Activated T-cell treated with anti-CD3 and anti-CD28 coated beads, Interleukin-2, amount 50 U/mL, for 24 hours (primary cell): ENCODE data around the gene TMEM184A.

Experiments used
- DNase-seq: peaks from one replicate; pipeline ENCODE4 v3.0.0-alpha.2; 2020
- H3K27ac Mint-ChIP-seq: 2 replicates; pipeline ENCODE4 v1.8.0; 2020; ENCODE audit warnings: mild to moderate bottlenecking, mixed read lengths
- H3K27me3 Mint-ChIP-seq: 2 replicates; pipeline ENCODE4 v1.8.0; 2020; ENCODE audit warnings: mixed read lengths
- H3K36me3 Mint-ChIP-seq: 2 replicates; pipeline ENCODE4 v1.8.0; 2020; ENCODE audit warnings: low read depth, mixed read lengths
- H3K4me1 Mint-ChIP-seq: 2 replicates; pipeline ENCODE4 v1.8.0; 2020; ENCODE audit warnings: low read depth, mixed read lengths
- H3K4me3 Mint-ChIP-seq: 2 replicates; pipeline ENCODE4 v1.8.0; 2020; ENCODE audit warnings: mild to moderate bottlenecking, moderate library complexity, mixed read lengths
- H3K9me3 Mint-ChIP-seq: 2 replicates; pipeline ENCODE4 v1.8.0; 2020; ENCODE audit warnings: mixed read lengths

TMEM184A gene

DNA sequence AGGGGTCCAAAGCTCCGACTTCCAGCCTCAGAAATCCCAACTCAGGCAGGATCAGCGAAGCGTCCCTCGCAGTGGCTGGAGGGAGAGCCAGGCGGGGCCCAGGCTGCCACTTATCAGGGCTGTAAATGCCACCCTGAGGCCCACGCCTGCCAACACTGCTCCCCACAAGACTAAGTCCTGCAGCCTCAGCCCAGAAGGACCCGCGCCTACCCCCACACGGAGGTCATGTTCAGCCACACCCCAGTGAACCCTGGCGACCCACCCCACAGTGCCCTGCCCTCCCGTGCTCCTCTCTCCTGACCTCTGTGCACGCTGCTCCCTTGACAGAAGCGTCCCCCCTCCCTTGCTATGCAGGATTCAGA is 10.7 kb upstream of the TMEM184A start:
- Mint-ChIP-seq H3K4me3 (no peak overlapping the region), H3K4me1 (peaks cover 31% of the 10 kb centered on the region), H3K36me3 (peaks cover 55% of the 10 kb centered on the region), H3K27me3 (no peaks in the 10 kb centered on the region), H3K9me3 (no peaks in the 10 kb centered on the region), H3K27ac (peak overlapping the region; percentile 44)
- DNase-seq: no peak

DNA sequence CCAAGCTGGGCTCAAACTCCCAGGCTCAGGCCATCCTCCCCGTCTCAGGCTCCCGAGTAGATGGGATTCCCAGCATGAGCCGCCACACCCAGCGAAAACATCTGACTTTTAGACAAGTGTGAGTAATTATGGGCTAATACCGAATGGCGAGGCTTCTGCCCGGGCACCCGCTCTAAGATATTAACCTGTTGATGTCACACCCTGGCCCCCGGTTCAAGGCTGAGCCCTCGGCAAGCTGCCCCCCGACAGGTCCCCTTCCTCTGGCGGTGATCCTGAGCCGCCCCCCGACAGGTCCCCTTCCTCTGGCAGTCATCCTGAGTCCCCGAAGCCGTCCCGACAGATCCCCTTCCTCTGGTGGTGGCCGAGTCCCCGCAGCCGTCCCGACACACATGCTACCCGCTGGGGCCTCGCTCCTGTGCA is 8.6 kb upstream of the TMEM184A start:
- Mint-ChIP-seq H3K4me3 (no peak overlapping the region), H3K4me1 (peaks cover 22% of the 10 kb centered on the region), H3K36me3 (peaks cover 47% of the 10 kb centered on the region), H3K27ac (no peak overlapping the region), H3K9me3 (no peaks in the 10 kb centered on the region), H3K27me3 (no peaks in the 10 kb centered on the region)
- DNase-seq: no peak

DNA sequence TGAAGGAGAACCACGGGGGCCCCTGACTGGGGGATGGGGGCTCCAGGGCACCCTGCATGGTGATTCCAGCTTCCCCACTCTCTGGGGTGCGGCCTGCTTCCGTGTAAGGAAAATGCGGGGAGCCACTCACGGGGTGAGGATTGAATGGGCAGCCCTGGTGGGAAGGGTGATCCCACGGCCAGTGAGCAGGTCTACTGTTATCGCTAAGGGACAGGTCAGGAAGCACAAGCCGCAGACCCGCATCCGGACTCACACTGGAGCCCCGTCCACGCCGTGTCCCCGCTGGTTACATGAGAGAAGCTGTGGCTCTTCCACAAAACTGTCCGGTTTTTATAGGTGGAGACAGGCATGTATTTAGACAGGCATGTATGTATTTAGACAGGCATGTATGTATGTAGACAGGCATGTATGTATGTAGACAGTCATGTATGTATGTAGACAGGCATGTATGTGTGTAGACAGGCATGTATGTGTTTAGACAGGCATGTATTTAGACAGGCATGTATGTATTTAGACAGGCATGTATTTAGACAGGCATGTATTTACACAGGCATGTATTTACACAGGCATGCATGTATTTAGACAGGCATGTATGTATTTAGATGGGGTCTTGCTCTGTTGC is 8.1 kb upstream of the TMEM184A start:
- H3K9me3 Mint-ChIP-seq: no peaks in the 10 kb centered on the region
- peaks cover 44% of the 10 kb centered on the region for H3K36me3 Mint-ChIP-seq
- H3K27me3 Mint-ChIP-seq: no peaks in the 10 kb centered on the region
- no peak overlapping the region for H3K27ac Mint-ChIP-seq
- peaks cover 20% of the 10 kb centered on the region for H3K4me1 Mint-ChIP-seq
- DNase-seq: no peak
- no peak overlapping the region for H3K4me3 Mint-ChIP-seq

DNA sequence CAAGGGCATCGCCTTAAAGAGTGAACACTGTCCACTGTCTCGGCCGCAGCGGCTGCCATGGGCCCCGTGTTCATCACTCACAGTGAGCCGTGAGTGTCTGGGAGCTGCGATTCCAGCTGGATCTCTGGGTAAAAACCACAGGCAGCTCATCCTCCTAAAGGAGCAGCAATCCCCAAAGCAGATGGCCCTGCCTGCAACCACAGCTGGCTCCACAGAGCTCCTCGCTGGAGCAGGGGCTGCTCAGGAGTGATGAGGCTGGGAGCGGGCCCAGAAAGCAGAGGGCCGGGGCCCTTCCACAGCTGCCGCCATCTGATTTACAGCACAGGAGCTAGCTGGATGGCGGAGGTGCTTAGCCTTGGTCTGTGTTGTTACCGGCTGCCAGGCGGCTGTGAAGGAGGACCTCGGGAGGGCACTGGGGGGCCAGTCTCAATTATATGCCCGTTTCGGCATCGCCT is 6.6 kb upstream of the TMEM184A start:
- DNase-seq: no peak
- no peak overlapping the region for H3K27ac Mint-ChIP-seq
- no peaks in the 10 kb centered on the region for H3K27me3 Mint-ChIP-seq
- no peak overlapping the region for H3K4me3 Mint-ChIP-seq
- peaks cover 7% of the 10 kb centered on the region for H3K4me1 Mint-ChIP-seq
- no peaks in the 10 kb centered on the region for H3K9me3 Mint-ChIP-seq
- H3K36me3 Mint-ChIP-seq: peaks cover 31% of the 10 kb centered on the region

DNA sequence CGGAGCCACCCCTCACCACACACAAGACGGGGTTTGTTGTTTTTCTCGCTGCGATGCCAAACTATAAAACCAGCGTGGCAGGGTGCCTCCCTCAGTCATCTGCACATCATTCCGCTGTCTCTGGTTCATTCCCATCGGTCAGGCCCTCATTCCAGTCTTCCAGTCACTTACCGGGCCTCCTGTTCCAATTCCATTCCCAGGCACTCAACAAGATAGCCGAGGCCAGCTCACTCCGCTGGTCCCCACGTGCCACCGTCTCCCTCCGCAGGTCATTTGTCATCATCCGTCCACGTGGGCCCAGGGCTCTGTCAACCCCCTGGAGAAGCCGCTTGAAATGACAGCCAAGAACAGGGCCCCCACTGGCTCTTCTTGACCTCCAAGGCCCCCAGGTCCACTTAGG is 6.1 kb upstream of the TMEM184A start:
- peaks cover 26% of the 10 kb centered on the region for H3K36me3 Mint-ChIP-seq
- H3K9me3 Mint-ChIP-seq: no peaks in the 10 kb centered on the region
- H3K27ac Mint-ChIP-seq: no peak overlapping the region
- no peak for DNase-seq
- H3K27me3 Mint-ChIP-seq: no peaks in the 10 kb centered on the region
- H3K4me1 Mint-ChIP-seq: peaks cover 2% of the 10 kb centered on the region
- no peak overlapping the region for H3K4me3 Mint-ChIP-seq

DNA sequence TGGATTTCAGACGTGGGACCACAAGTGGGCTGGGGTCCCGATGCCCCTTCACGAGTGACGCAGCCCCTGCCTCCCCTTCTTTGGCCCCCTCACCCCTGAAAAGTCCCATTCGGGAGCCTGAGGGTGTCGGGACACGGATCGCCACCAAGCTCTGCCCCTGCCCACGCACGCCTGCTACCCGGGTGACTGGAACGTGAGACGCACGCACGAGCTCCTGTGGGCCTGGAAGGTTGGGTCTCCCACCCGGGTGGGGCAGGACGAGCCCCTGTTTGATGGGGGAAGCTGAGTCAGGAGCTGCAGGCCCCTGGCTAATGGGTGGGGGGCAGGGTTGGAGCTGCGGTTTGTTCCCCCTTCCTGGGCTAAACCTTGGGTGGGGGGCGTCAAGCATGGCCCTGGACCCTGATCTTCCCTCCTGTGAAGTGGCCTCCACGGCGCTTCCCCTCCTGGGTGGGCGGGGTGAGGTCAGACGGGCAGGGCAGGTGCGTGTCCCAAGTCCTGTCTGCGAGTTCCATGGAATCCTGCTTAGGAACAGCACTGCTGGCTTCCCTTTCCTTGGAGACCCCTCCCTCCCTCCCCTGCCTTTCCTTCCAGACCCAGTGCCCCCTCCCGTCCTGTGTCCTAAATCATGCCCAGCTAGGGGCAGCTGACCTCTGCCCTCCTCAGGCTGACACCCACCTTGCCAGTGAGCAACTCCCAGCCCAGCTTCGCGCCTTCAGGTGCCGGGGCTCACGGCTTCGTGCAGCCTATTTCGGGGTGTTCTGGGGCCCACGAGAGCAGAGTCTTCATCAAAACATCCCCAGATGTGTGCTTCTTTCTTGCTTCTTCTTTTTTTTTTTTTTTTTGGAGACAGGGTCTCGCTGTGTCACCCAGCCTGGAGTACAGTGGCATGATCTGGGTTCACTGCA is 5.3 kb upstream of the TMEM184A start:
- no peaks in the 10 kb centered on the region for H3K27me3 Mint-ChIP-seq
- DNase-seq: no peak
- H3K4me1 Mint-ChIP-seq: peaks cover 2% of the 10 kb centered on the region
- no peaks in the 10 kb centered on the region for H3K9me3 Mint-ChIP-seq
- H3K27ac Mint-ChIP-seq: no peak overlapping the region
- H3K4me3 Mint-ChIP-seq: no peak overlapping the region
- H3K36me3 Mint-ChIP-seq: peaks cover 18% of the 10 kb centered on the region

DNA sequence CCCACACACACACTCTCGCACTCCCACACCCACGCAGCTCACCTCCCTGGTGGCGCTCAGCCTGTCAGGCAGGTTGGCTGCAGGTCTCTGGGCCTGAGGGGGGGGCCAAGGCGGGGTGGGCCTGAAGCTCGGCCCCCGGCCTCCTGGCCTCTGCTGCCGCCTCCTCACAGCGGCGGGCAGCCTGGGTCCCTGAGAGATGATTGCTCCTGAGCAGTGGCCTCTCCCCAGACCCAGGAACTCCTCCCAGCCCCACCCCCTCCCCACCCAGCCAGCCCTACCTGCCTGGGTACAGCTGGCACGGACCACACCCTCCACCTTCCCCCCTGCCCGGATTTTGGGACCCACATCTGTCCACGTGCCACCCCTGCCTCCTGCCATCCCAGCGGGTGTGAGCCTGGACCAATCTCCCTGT is 4.6 kb upstream of the TMEM184A start:
- no peak for DNase-seq
- Mint-ChIP-seq H3K27ac (no peak overlapping the region), H3K36me3 (peaks cover 11% of the 10 kb centered on the region), H3K9me3 (no peaks in the 10 kb centered on the region), H3K4me3 (no peak overlapping the region), H3K4me1 (peaks cover 3% of the 10 kb centered on the region), H3K27me3 (no peaks in the 10 kb centered on the region)

DNA sequence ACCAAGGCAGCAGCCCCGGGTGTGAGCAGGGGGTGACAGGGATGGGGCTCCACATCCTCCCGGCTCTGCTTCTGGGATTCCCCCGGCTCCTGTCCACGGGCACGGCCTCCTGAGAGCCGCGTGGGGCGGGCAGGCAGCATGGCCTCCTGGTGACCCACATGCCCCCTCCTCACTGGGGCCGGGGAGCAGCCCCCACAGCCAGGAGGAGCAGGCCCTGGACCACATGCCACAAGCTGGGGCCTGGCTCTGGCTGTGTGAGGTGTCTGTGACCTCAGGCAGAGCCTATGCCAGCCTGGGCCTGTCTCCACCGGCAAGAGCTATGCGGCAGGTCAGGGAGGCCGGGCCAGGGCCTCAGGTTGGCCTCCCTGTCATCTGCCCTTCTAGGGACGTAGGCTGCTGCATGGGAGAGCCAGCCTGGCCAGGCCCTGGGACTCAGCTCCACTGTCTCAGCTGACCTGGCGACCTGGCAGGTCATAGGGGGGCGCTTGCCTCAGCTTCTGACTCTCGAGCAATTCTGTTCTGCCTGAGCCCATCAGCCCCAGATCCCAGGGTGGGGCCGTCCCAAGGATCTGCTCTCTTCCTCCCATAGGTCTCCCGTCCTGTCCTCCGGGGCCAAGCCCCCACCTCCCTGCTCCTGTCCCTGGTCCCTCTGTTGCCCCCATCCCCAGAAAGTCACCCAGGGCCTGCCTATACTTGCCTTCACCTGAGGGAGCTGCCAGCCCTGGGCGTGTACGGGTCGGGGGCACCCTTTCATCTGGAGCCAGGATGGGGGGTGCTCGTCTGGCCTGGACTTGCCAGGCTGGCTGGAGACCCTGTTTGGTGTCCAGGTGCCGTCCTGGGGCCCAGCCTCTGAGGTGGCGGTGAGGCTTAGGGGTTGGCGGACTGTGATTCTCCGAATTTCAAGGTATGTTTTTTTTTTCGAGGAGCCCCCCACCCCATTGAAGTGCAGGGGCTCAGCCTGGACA is 3.9 kb upstream of the TMEM184A start:
- Mint-ChIP-seq H3K4me3 (no peak overlapping the region), H3K4me1 (peaks cover 3% of the 10 kb centered on the region), H3K27ac (no peak overlapping the region), H3K27me3 (no peaks in the 10 kb centered on the region), H3K36me3 (peaks cover 5% of the 10 kb centered on the region), H3K9me3 (no peaks in the 10 kb centered on the region)
- no peak for DNase-seq

DNA sequence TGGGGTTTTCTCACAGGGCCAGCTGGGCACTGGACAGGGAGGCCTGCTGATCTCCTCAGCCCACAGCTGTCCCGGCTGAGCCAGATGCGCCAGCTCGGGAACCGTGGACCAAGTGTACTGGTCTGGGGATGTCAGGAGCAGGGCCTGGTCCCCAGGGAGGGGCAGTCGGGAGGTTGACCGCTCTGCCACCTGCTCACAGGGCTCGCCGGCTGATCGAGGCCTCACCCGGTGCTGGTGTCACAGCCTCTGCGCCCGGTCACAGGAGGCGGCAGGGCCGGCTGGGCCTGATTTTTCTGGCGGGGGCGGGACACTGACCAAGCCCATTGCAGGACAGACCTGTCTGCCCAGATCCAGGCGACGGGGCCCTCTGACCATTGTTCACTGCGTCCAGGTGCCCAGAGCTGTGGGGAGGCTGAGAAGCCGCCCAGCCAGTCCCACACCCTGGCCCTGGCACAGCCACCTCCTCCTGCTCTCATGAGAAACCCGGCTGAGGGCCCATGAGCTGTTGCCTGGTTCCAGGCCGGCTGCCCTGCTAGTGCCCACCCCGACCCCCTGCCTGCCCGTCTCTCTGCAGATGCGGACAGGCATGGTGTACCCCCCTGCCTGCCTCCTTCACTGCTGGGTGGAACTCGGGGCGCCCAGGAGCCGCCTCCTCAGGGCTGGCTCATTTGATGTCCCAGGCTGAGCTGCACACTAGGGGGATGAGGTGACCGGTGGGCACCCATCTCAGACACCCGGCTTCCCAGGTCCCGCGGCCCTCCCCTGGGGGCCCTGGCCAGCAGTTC is 3.0 kb upstream of the TMEM184A start:
- no peak for DNase-seq
- Mint-ChIP-seq H3K36me3 (no peaks in the 10 kb centered on the region), H3K9me3 (no peaks in the 10 kb centered on the region), H3K27me3 (no peaks in the 10 kb centered on the region), H3K4me3 (no peak overlapping the region), H3K4me1 (peaks cover 3% of the 10 kb centered on the region), H3K27ac (no peak overlapping the region)

- Mint-ChIP-seq H3K9me3 (no peaks in the 10 kb centered on the region), H3K27me3 (no peaks in the 10 kb centered on the region), H3K4me1 (peaks cover 3% of the 10 kb centered on the region), H3K27ac (no peak overlapping the region), H3K4me3 (no peak overlapping the region), H3K36me3 (no peaks in the 10 kb centered on the region)
- no peak for DNase-seq
These were observed 2.3 kb upstream of the TMEM184A start for GRCh38 chr7:1558181-1558811.

DNA sequence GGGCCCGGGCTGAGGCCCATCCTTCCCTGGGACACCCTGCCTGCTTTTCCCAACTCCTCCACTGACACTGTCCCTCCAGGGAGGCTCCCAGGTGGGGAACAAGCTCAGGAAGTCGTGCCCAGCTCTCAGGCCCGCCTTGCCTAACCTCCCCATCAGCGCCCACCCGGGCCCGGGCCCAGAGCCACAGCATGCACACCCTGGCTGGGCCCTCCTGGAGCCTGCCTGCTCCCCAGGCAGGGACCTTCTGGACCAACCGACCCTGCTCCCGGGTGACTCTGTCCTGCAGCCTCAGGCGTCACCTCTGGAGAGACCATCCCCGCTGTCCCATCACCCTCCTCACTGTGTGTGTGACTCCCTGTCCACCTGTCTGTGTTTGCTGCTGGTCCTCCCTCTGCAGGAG is 1.8 kb upstream of the TMEM184A start:
- Mint-ChIP-seq H3K27me3 (no peaks in the 10 kb centered on the region), H3K4me3 (no peak overlapping the region)

GRCh38 chr7:1557006-1557405 is 1.0 kb upstream of the TMEM184A start:
- H3K36me3 Mint-ChIP-seq: no peaks in the 10 kb centered on the region
- no peaks in the 10 kb centered on the region for H3K9me3 Mint-ChIP-seq
- peaks cover 3% of the 10 kb centered on the region for H3K4me1 Mint-ChIP-seq
- H3K27ac Mint-ChIP-seq: no peak overlapping the region
- no peak for DNase-seq
- no peaks in the 10 kb centered on the region for H3K27me3 Mint-ChIP-seq
- no peak overlapping the region for H3K4me3 Mint-ChIP-seq

More for the DNA sequence above, 1.8 kb upstream of the TMEM184A start:
- no peak for DNase-seq
- no peaks in the 10 kb centered on the region for H3K36me3 Mint-ChIP-seq
- no peaks in the 10 kb centered on the region for H3K9me3 Mint-ChIP-seq
- H3K4me1 Mint-ChIP-seq: peaks cover 3% of the 10 kb centered on the region
- H3K27ac Mint-ChIP-seq: no peak overlapping the region

- no peak for DNase-seq
- peaks cover 3% of the 10 kb centered on the region for H3K4me1 Mint-ChIP-seq
- no peak overlapping the region for H3K4me3 Mint-ChIP-seq
- no peaks in the 10 kb centered on the region for H3K36me3 Mint-ChIP-seq
- no peaks in the 10 kb centered on the region for H3K9me3 Mint-ChIP-seq
- no peaks in the 10 kb centered on the region for H3K27me3 Mint-ChIP-seq
- H3K27ac Mint-ChIP-seq: no peak overlapping the region
These were observed 776 bp downstream of the TMEM184A start for GRCh38 chr7:1555046-1555812.
